Dendritic cell treated with granulocyte-macrophage colony-stimulating factor and Interleukin-4, amounts not matched to agents 40 ng/mL and 50 ng/mL, for 4 days (primary cell): ENCODE measurements around the gene PRKCA.

ENCODE experiments used
- H3K27ac Mint-ChIP-seq: one replicate; pipeline ENCODE4 v1.8.0; 2022; ENCODE audit warnings: mild to moderate bottlenecking, mixed read lengths
- H3K27me3 Mint-ChIP-seq: one replicate; pipeline ENCODE4 v1.8.0; 2022; ENCODE audit warnings: mild to moderate bottlenecking, mixed read lengths
- H3K36me3 Mint-ChIP-seq: one replicate; pipeline ENCODE4 v1.8.0; 2022; ENCODE audit warnings: low read depth, mixed read lengths
- H3K4me1 Mint-ChIP-seq: one replicate; pipeline ENCODE4 v1.8.0; 2022; ENCODE audit warnings: low read depth, mixed read lengths
- H3K4me3 Mint-ChIP-seq: one replicate; pipeline ENCODE4 v1.8.0; 2022; ENCODE audit warnings: mild to moderate bottlenecking, moderate library complexity, mixed read lengths
- H3K9me3 Mint-ChIP-seq: one replicate; pipeline ENCODE4 v1.8.0; 2022; ENCODE audit warnings: mixed read lengths
- intact Hi-C: fragments of 100-400 bp; cut with micrococcal nuclease; formaldehyde crosslinking; loops from one replicate; pipeline ENCODE4 v1.15.0; 2022

PRKCA gene

GRCh38 chr17:66302761-66303626 is 581 bp downstream of the PRKCA start:
- H3K9me3 Mint-ChIP-seq, result no peaks in the 10 kb centered on the region
- peaks cover 32% of the 10 kb centered on the region for H3K27me3 Mint-ChIP-seq
- peak overlapping the region; percentile 79 for H3K27ac Mint-ChIP-seq
- H3K4me1 Mint-ChIP-seq, result peaks cover 38% of the 10 kb centered on the region
- H3K36me3 Mint-ChIP-seq, result peaks cover 7% of the 10 kb centered on the region
- intact Hi-C loops, result loop anchor here (10.0 kb wide), 1 partner anchor 132 kb away; no protein-coding TSS in a partner anchor
- peak overlapping the region; percentile 95 for H3K4me3 Mint-ChIP-seq

- peak overlapping the region; percentile 20 for H3K4me3 Mint-ChIP-seq
- H3K9me3 Mint-ChIP-seq, result no peaks in the 10 kb centered on the region
- peak overlapping the region; percentile 8 for H3K27ac Mint-ChIP-seq
- H3K4me1 Mint-ChIP-seq, result peaks cover 41% of the 10 kb centered on the region
- peaks cover 22% of the 10 kb centered on the region for H3K27me3 Mint-ChIP-seq
- intact Hi-C loops, result loop anchor here (10.0 kb wide), 1 partner anchor 130 kb away; no protein-coding TSS in a partner anchor
- H3K36me3 Mint-ChIP-seq, result peaks cover 15% of the 10 kb centered on the region
Observed at GRCh38 chr17:66304304-66305174, 2.1 kb downstream of the PRKCA start.

- Mint-ChIP-seq H3K4me1 (peaks cover 45% of the 10 kb centered on the region), H3K27me3 (peaks cover 5% of the 10 kb centered on the region)
- intact Hi-C loops, result loop anchor here (10.0 kb wide), 1 partner anchor 128 kb away; no protein-coding TSS in a partner anchor
Observed at GRCh38 chr17:66306446-66306845, 4.0 kb downstream of the PRKCA start.

DNA sequence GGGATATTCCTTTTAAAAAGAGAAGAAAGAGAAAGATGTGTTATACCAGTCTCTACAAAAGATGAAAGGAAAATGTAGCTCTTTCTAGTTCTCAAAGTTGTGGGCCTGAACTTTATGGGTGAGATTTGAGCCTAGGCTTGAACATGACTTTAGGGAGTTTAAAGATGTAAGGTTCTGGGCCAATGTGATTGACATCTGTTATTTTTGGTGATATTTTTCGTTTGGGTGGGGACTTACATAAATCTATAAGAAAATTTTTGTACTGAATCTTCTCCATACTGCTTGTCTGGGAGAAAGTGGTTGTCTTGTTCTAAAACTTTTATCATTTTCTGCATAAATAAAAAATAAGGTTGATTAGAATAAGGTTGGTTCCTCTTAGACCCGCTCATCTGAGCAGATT is 4.8 kb downstream of the PRKCA start:
- H3K27me3 Mint-ChIP-seq, result no peaks in the 10 kb centered on the region
- intact Hi-C loops, result loop anchor here (10.0 kb wide), 1 partner anchor 128 kb away; no protein-coding TSS in a partner anchor
- H3K36me3 Mint-ChIP-seq, result peaks cover 14% of the 10 kb centered on the region
- H3K4me3 Mint-ChIP-seq, result no peak overlapping the region
- no peaks in the 10 kb centered on the region for H3K9me3 Mint-ChIP-seq
- peaks cover 40% of the 10 kb centered on the region for H3K4me1 Mint-ChIP-seq
- H3K27ac Mint-ChIP-seq, result no peak overlapping the region

More at GRCh38 chr17:66306446-66306845, 4.0 kb downstream of the PRKCA start:
- Mint-ChIP-seq H3K4me3 (no peak overlapping the region), H3K36me3 (peaks cover 21% of the 10 kb centered on the region), H3K9me3 (no peaks in the 10 kb centered on the region), H3K27ac (no peak overlapping the region)

GRCh38 chr17:66308856-66309255 is 6.4 kb downstream of the PRKCA start:
- peaks cover 14% of the 10 kb centered on the region for H3K36me3 Mint-ChIP-seq
- H3K4me1 Mint-ChIP-seq, result peaks cover 34% of the 10 kb centered on the region
- no peaks in the 10 kb centered on the region for H3K27me3 Mint-ChIP-seq
- no peak overlapping the region for H3K27ac Mint-ChIP-seq
- no peak overlapping the region for H3K4me3 Mint-ChIP-seq
- no peaks in the 10 kb centered on the region for H3K9me3 Mint-ChIP-seq
- intact Hi-C loops, result loop anchor here (10.0 kb wide), 1 partner anchor 126 kb away; no protein-coding TSS in a partner anchor

DNA sequence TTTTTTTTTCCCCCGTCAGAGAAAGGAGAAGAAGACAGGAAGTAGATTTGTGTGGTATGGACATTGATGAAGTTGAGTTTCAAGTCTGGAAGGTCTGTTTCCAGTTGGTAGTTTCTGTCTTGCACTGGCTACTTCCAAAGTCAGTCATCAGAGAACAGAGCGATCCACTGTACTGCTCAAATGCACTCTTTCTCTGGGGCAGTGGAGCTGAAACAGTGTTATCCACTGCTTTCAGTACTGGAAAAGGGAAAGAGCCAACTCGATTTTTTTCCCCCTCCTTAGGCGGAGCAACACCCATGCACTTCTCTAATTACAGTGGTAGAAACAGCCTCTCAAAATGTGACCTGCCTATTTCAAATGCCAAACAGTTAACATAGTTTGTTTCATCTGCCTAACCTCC is 7.4 kb downstream of the PRKCA start:
- intact Hi-C loops, result loop anchor here (10.0 kb wide), 1 partner anchor 125 kb away; no protein-coding TSS in a partner anchor
- Mint-ChIP-seq H3K27me3 (no peaks in the 10 kb centered on the region), H3K27ac (no peak overlapping the region), H3K9me3 (no peaks in the 10 kb centered on the region), H3K4me3 (no peak overlapping the region), H3K4me1 (peaks cover 27% of the 10 kb centered on the region), H3K36me3 (peaks cover 14% of the 10 kb centered on the region)

- Mint-ChIP-seq H3K4me1 (peaks cover 22% of the 10 kb centered on the region), H3K27me3 (no peaks in the 10 kb centered on the region), H3K4me3 (no peak overlapping the region), H3K9me3 (no peaks in the 10 kb centered on the region), H3K36me3 (peaks cover 14% of the 10 kb centered on the region), H3K27ac (no peak overlapping the region)
- intact Hi-C loops, result no loop called here
Observed at GRCh38 chr17:66310528-66311148, 8.2 kb downstream of the PRKCA start.

GRCh38 chr17:66312912-66313311 is 10.5 kb downstream of the PRKCA start:
- no peaks in the 10 kb centered on the region for H3K27me3 Mint-ChIP-seq
- H3K4me1 Mint-ChIP-seq, result peaks cover 14% of the 10 kb centered on the region
- H3K36me3 Mint-ChIP-seq, result peaks cover 14% of the 10 kb centered on the region
- H3K4me3 Mint-ChIP-seq, result no peak overlapping the region
- no peaks in the 10 kb centered on the region for H3K9me3 Mint-ChIP-seq
- H3K27ac Mint-ChIP-seq, result no peak overlapping the region
- intact Hi-C loops, result no loop called here

- Mint-ChIP-seq H3K27ac (no peak overlapping the region), H3K9me3 (no peaks in the 10 kb centered on the region), H3K4me3 (no peak overlapping the region), H3K36me3 (peaks cover 14% of the 10 kb centered on the region), H3K27me3 (no peaks in the 10 kb centered on the region), H3K4me1 (peaks cover 14% of the 10 kb centered on the region)
- intact Hi-C loops, result no loop called here
Observed at GRCh38 chr17:66313325-66313724, 10.9 kb downstream of the PRKCA start.

- H3K4me3 Mint-ChIP-seq, result no peak overlapping the region
- intact Hi-C loops, result no loop called here
- no peak overlapping the region for H3K27ac Mint-ChIP-seq
- H3K27me3 Mint-ChIP-seq, result no peaks in the 10 kb centered on the region
- peaks cover 14% of the 10 kb centered on the region for H3K4me1 Mint-ChIP-seq
- peaks cover 9% of the 10 kb centered on the region for H3K36me3 Mint-ChIP-seq
- H3K9me3 Mint-ChIP-seq, result no peaks in the 10 kb centered on the region
Observed at GRCh38 chr17:66313995-66314659, 11.7 kb downstream of the PRKCA start.

DNA sequence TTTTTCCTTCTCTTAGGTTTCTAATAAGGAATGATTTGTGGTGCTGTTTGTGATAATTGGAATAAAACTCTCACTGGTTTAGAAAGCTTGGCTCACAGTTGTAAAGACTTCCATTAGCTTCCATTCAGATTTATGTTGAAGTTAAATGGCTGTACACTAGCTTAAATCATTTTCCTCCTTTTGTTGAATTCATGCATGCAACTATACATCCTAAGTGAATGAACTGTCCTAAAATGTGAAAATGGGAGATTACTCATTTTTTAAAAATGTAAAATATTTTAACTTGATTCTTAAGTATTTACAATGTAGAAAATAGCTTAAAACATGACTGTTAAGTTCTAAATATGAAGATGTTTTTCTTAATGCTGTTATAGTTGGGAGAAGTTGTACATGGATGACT is 15.2 kb downstream of the PRKCA start:
- Mint-ChIP-seq H3K36me3 (peaks cover 10% of the 10 kb centered on the region), H3K27me3 (no peaks in the 10 kb centered on the region), H3K4me1 (no peaks in the 10 kb centered on the region), H3K27ac (no peak overlapping the region), H3K9me3 (peaks cover 10% of the 10 kb centered on the region), H3K4me3 (no peak overlapping the region)
- intact Hi-C loops, result no loop called here

- peaks cover 10% of the 10 kb centered on the region for H3K9me3 Mint-ChIP-seq
- H3K4me1 Mint-ChIP-seq, result no peaks in the 10 kb centered on the region
- H3K27ac Mint-ChIP-seq, result no peak overlapping the region
- no peaks in the 10 kb centered on the region for H3K27me3 Mint-ChIP-seq
- no peak overlapping the region for H3K4me3 Mint-ChIP-seq
- H3K36me3 Mint-ChIP-seq, result peaks cover 10% of the 10 kb centered on the region
- intact Hi-C loops, result no loop called here
Observed at GRCh38 chr17:66319226-66319625, 16.8 kb downstream of the PRKCA start.

- Mint-ChIP-seq H3K27me3 (no peaks in the 10 kb centered on the region), H3K9me3 (peaks cover 10% of the 10 kb centered on the region), H3K4me3 (no peak overlapping the region), H3K36me3 (peaks cover 10% of the 10 kb centered on the region), H3K4me1 (no peaks in the 10 kb centered on the region), H3K27ac (no peak overlapping the region)
- intact Hi-C loops, result no loop called here
Observed at GRCh38 chr17:66322764-66323163, 20.4 kb downstream of the PRKCA start.
